GM19397 (cell line): ENCODE results near the gene GARIN6.
"Not testable (repeated sequence)": the region's sequence is repeated elsewhere in the genome, so short reads cannot be mapped to it uniquely, and the experiment has no call there.

Experiments used
- ATAC-seq: cut with Tn5 transposase; IDR thresholded peaks from one replicate; pipeline ENCODE4 v1.9.1; 2021; ENCODE audit warnings: mild to moderate bottlenecking, moderate library complexity; ENCODE audit not compliant: unreplicated experiment

Gene GARIN6

GRCh38 chr12:99647453-99647852, at the start of gene GARIN6:
TSS of gene GARIN6 (plus strand) at chr12:99647753. CDS start at chr12:99648175, 422 bp downstream.
- no peak for ATAC-seq

DNA sequence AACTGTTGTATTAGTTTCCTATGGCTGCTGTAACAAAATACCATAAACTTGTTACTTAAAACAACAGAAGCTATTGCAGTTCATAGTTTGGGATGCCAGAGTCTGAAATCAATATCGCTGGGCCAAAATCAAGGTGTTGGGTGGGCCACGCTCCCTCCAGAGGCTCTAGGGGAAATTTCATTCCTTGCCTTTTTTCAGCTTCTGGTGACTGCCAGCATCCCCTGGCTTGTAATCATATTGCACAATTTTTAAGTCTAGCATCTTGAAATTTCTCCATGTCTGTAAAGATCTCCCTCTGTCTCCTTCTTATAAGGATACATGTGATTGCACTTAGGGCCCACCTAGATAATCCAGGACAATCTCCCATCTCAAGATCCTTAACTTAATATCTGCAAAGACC, 48.8 kb upstream of the GARIN6 start:
- no peak for ATAC-seq

DNA sequence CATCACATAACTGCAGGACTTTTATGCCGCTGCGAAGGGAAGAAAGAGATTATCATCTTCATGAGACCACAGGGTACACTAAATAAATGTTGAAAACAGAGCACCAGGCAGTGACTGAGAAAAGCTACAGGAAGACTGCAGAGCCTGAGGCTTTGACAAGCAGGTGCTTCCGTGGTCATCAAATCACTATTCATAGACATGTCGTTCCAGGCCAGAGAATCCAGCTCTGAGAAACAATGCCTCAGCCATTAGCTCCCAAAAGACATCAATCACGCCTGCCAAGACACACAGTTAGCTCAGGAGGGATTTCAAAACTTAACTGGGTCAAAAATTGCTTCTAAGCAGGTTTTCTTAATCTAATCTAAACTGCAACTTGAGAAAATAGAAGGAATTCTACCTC, 47.2 kb upstream of the GARIN6 start:
- ATAC-seq = peak; percentile 98

DNA sequence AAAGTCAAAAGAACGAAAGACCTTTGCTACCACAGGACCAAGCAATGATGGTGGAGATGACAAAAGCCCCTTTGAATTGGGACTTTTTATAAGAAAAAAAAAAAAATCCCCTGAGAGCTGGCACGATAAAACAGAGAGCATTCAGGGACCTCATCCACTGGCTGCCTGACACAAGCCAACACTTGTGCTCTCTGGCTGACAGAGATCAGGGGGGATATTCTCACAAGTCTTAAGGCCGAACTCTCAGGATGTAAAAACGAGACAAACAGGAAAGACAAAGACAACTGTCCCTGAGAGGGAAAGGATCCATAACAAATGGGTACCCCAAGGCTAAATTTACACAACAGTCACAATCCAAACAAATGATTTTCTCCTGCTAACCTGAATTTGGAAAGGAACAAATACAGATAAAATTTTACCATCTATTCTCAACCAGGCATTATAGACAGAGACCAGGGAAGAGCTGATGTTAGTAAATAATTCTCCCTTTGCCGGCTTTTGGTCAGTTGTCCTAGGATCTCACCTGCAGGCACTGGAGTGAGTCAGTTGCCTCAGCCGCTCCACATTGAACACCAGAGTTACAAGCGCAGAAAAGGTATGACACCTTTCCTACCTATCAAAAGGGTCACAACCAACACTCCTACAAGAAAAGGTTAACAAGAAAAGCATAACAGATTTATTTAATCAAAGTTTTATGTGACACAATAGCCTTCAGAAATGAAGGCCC, 37.9 kb upstream of the GARIN6 start:
- ATAC-seq = no peak

- no peak for ATAC-seq
These were observed 36.4 kb upstream of the GARIN6 start for GRCh38 chr12:99611117-99611516.

DNA sequence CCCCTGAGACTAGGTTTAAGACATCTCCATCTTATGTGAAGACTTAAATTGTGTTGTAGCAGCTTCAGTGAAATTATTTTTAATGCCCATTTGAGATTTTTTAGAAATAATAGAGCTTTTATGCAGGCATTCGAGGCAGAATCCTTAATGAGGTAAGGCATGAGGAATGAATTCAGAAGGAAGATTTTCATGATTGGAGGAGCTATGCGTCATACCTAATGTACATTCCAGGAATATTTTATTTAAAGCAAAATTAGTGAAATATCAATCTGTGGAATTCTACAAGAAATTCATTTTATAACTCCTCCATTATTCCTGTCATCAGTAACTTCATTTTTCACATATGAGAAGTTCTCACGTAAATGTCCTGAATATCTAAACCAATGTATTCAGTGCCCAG, 36.0 kb upstream of the GARIN6 start:
- ATAC-seq = no peak

DNA sequence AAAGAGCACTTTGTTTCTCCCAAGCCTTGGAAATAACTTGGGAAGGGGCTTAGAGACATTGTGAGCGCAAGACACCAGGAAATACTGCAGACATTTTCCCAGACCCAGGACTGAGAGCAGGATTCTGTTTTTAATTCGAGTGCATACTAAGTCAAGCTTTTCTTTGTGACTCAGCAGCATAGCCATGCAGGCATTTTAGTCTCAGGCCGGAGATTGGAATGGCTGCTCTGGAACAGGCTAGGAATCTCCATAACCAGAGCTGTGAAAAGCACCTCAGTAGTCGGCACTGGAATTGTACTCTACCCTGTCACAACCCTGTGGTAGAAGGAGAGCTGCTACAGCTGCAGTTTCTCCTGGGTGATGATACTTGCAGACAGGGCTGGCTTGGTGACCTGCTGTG, 28.9 kb upstream of the GARIN6 start:
- ATAC-seq = peak; percentile 16

GRCh38 chr12:99619389-99620158, 28.0 kb upstream of the GARIN6 start:
- peak; percentile 86 for ATAC-seq

DNA sequence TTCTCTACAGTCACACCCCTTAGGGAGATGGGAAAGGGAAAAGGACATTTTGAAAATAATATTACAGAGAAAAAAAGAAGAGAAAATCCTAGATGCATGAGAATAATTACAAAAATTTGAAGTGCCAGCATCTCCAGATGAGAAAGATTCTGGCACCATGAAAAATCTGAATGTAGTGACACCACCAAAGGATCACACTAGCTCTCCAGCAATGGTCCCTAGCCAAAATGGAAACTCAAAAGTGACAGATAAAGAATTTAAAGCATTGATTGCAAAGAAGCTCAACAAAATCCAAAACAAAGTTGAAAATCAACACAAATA, 27.4 kb upstream of the GARIN6 start:
- ATAC-seq = no peak

DNA sequence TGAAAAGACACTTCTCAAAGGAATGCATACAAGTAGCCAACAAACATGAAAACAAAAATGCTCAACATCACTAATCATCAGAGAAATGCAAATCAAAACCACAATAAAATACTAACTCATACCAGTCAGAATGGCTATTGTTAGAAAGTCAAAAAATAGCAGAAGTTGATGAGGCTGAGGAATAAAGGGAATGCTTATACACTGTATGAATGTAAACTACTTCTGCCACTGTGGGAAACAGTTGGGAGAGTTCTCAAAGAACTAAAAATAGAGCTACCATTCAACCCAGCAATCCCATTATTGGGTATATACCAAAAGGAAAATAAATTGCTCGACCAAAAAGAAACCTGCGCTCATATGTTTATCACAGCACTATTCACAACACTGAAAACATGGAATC, 23.0 kb upstream of the GARIN6 start:
- ATAC-seq = not testable (repeated sequence)

DNA sequence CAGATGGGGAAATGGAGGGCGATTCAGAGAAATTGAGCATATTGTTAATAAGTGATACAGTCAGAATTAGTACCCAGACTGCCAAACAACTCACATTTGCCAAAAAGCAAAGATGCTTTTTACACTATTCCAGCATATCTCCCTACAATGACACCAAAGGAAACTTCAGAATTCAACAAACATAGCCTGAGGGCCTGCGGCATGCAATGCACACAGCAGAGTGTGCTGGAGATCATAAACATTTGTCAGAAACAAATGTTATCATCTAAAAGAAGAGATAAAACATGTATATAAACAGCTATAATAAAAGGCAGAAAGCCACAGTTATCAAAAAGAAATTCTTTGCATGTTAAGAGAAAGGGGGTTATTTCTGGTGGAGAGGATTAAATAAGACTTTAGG, 20.1 kb upstream of the GARIN6 start:
- ATAC-seq = no peak

GRCh38 chr12:99644629-99645028, 2.9 kb upstream of the GARIN6 start:
- no peak for ATAC-seq

GRCh38 chr12:99648183-99648582, 630 bp downstream of the GARIN6 start:
- ATAC-seq = no peak

- no peak for ATAC-seq
These were observed 2.0 kb downstream of the GARIN6 start for GRCh38 chr12:99649551-99649950.

DNA sequence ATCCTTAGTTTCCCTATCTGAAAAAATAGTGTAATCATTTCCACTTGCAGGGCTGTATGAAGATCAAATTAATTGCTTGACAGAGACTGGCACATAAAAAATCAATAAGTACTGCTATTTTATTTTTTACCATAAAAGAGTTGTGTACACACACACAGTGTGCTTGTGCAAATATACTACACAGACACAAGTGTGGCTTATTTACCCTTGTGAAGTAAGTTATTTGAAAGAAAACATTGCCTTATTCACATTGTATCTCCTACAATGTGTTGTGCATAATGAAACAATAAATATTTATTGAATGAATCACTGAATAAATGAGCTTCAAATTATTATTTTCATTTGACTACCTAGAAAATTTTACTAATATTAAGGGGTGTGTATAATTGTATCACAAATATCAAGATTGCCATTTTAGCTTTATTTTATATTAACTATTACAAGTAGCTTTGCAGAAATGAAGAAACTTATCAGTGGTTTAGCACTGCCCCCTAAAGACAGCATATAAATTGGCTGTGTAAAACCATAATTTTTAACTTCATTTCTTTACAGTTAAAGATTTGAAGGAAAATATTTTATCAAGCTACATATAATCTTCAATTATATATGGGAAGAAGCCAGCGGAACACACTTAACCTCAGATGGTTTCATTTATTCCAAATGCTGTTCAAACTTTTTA, 11.3 kb downstream of the GARIN6 start:
- ATAC-seq = no peak

DNA sequence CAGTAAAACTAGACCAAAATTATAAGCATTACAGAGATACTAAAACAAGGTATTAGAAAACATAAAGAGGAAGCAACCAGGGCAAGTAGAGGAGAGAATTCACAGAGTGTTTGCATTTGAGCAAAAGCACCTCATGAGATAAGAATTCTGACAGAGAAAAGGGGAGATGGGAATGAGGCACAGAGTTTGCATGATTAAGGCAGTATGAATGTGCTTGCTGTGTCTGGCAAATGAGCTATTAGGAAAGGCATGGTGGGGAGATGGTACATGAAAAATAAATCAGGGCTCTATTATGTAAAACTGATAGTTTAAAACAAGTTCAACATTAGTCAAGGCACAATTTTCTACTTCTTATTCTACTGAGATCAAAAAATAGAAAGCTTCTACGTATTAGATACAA, 23.1 kb downstream of the GARIN6 start:
- no peak for ATAC-seq

DNA sequence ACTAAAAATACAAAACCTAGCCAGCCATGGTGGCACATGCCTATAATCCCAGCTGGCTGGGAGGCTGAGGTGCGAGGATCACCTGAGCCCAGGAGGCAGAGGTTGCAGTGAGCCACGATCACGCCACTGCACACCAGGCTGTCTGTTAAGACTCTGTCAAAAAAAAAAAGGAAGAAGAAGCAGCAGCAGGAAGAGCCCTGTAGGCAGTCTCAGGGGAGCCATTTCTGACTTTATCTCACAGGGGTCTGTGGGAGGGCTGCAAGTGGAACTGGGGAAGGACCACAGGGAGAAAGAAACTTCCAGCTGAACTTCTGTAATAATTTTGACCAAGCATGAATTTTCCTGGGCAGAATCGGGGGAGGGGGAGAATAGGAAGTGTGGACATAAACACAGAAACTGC, 32.7 kb downstream of the GARIN6 start:
- ATAC-seq = no peak

DNA sequence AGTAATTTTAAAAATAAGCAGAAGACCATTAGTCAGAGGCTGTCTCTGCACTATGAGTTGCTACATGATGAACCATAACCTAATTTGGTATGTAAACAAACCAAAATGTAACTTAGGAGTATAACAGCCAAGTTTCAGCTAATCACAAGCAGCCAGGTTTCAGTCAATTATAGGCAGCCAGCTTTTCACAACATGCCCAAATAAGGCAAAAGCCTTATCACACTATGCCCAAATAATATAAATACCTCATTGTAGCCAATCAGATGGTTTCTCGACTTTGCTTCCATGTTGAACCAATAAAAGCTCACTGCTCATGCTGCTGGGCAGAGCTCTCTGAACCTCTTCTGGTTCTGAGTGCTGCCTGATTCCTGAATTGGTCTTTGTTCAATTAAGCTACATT, 38.6 kb downstream of the GARIN6 start:
- ATAC-seq = no peak

DNA sequence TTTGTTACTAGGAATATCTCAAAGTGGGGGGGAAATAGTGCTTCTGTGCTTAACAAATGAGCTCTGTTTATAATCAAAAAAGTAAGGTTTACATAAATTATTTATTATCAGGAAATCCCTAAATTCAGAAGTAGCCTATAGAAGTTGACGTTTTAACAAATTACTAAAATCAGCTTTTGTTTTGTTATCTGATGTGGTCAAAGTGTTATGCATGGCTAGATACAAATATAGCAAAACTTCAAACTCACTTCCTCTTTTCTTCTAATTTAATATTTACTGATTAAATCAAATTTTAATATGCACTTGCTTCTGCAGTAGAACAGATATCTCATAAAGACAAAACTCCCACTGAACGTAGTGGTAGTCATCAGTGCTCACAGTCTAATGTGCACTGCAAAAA, 47.5 kb downstream of the GARIN6 start:
- no peak for ATAC-seq
